Measurements from ENCODE around the gene THOC5. TPM values are rescaled to one million over a fixed set of nuclear protein-coding genes. Genes with fewer than 3 reads are reported as not detected.

Gene THOC5
- total RNA-seq, 2 donors from 2014 or later = 27.5 to 57.9 TPM

DNA sequence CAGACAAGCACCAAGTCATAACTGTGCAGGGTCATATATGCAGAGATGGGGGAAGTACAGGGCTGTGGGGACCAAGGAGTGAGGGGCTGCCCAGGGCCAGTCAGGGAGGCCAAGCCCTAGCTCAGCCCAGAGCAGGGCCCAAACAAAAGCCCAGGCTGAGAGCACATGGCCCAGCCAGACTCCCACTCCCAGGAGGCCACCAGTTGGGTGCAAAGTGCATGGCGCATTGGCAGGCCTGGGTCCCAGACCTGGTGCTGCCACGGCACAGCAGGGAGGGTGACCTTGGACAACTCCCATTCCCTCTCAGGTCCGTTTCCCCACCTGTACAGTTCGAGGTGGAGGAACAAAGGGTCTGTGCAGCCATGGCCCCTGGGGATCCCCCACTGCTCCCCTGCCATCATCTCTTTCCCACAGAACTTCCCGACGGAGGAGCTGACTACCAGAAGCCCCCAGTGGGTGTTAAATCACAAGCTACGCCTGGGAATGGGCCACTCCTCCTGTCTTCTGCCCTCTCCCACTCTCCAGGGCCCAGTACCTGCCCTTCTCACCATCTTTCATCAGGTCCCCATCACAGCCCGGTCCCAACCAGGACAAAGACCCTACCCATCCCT, 26.7 kb upstream of the THOC5 start:
- intact Hi-C loops (cut with DNase I) = no loop called here
- Histone ChIP-seq H3K9me3 (no peaks in the 10 kb centered on the region), H3K27me3 (replicated peaks; ENCODE audit: insufficient read depth) (no peaks in the 10 kb centered on the region), H3K27ac (peak overlapping the region; percentile 65 to 67), H3K4me3 (peak overlapping the region; percentile 48 to 57), H3K4me1 (replicated peaks) (no peaks in the 10 kb centered on the region), H3K36me3 (no peaks in the 10 kb centered on the region)
- TF ChIP-seq, protein P1, sequence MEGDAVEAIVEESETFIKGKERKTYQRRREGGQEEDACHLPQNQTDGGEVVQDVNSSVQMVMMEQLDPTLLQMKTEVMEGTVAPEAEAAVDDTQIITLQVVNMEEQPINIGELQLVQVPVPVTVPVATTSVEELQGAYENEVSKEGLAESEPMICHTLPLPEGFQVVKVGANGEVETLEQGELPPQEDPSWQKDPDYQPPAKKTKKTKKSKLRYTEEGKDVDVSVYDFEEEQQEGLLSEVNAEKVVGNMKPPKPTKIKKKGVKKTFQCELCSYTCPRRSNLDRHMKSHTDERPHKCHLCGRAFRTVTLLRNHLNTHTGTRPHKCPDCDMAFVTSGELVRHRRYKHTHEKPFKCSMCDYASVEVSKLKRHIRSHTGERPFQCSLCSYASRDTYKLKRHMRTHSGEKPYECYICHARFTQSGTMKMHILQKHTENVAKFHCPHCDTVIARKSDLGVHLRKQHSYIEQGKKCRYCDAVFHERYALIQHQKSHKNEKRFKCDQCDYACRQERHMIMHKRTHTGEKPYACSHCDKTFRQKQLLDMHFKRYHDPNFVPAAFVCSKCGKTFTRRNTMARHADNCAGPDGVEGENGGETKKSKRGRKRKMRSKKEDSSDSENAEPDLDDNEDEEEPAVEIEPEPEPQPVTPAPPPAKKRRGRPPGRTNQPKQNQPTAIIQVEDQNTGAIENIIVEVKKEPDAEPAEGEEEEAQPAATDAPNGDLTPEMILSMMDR (IDR thresholded peaks at IDR 0.05) = no peak
- TF ChIP-seq POLR2AphosphoS5 (IDR thresholded peaks at IDR 0.05) (no peak), POLR2A (IDR thresholded peaks at IDR 0.05) (no peak)
- WGBS = 29% methylated on average over 8 of the region's 8 CpGs
- DNase-seq (ENCODE audit: low spot score) = no peak

DNA sequence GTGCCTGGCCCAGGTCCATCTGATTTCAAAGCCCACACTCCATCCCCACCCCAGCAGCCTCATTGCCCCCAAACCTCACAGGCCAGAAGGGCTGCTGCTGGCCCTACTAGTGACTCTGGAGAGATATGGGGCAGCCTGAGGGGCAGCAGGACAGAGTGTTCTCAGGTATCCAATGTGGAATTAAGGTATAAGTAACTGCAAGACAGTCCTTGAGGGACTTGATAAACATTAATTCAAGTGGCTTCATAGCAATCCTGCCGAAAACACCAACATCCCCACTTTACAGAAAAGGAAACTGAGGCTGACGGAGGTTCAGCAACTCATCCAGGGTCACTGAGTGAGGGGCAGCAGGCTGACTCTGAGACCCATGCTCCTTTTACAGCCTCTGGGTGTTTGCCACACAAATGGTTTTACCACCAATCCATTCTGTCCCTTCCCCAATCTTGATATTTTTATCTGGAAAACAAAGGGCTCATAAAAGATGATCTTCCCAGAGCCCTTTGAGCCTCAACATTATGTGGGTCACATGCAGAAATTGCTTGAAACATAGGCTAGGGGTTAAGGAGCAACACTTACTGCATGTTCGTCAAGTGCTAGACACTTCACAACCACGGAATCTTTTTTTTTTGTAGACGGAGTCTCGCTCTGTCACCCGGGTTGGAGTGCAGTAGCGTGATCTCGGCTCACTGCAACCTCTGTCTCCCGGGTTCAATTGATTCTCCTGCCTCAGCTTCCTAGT, 25.1 kb upstream of the THOC5 start:
- Histone ChIP-seq H3K36me3 (no peaks in the 10 kb centered on the region), H3K4me3 (no peak overlapping the region), H3K27me3 (replicated peaks; ENCODE audit: insufficient read depth) (no peaks in the 10 kb centered on the region), H3K9me3 (no peaks in the 10 kb centered on the region), H3K27ac (no peak overlapping the region), H3K4me1 (replicated peaks) (no peaks in the 10 kb centered on the region)
- 80% methylated on average over 10 of the region's 10 CpGs for WGBS
- intact Hi-C loops (cut with DNase I) = no loop called here
- DNase-seq (ENCODE audit: low spot score) = no peak
- TF ChIP-seq POLR2A (IDR thresholded peaks at IDR 0.05) = no peak
- TF ChIP-seq POLR2AphosphoS5 (IDR thresholded peaks at IDR 0.05) = no peak
- TF ChIP-seq, protein P1 (IDR thresholded peaks at IDR 0.05) = no peak

DNA sequence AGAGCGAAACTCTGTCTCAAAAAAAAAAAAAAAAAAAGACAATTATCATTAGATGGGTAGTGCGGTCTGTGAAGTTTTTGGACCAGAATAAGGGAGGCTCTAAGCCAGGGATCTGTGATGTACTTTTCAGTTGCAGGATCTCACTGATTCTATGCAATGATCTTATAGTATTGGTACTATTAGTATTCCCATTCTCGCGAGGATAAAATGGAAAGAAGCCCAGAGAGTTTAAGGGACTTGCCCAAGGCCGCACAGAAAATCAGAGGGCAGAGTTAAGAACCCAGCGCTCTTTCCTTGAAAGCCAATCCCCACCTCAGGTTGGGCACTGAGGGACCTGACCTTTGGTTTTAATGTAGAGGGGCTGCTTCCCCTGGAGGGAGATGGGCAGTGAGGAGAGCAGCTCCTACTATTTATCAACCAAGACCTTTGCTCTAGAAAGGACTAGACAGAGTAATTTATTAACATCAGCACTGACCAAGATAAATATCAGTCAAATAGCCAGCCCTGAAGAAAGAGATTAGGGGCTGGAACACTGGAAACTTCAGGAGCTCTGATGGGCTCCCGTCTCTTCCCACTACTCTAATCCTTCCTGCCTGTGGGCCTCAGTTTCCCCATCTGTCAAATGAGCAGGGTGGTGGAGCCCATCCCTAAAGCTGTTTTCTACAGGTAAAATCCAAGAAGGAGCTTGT, 21.3 kb upstream of the THOC5 start:
- Histone ChIP-seq H3K4me3 (no peak overlapping the region), H3K9me3 (no peaks in the 10 kb centered on the region), H3K27me3 (replicated peaks; ENCODE audit: insufficient read depth) (no peaks in the 10 kb centered on the region), H3K27ac (no peak overlapping the region), H3K4me1 (replicated peaks) (no peaks in the 10 kb centered on the region), H3K36me3 (no peaks in the 10 kb centered on the region)
- 94% methylated on average over 7 of the region's 7 CpGs for whole genome bisulfite sequencing
- DNase-seq (ENCODE audit: low spot score) = no peak
- intact Hi-C loops (cut with DNase I) = no loop called here
- TF ChIP-seq, protein P1 (IDR thresholded peaks at IDR 0.05) = no peak
- TF ChIP-seq POLR2A (IDR thresholded peaks at IDR 0.05) (no peak), POLR2AphosphoS5 (IDR thresholded peaks at IDR 0.05) (no peak)

DNA sequence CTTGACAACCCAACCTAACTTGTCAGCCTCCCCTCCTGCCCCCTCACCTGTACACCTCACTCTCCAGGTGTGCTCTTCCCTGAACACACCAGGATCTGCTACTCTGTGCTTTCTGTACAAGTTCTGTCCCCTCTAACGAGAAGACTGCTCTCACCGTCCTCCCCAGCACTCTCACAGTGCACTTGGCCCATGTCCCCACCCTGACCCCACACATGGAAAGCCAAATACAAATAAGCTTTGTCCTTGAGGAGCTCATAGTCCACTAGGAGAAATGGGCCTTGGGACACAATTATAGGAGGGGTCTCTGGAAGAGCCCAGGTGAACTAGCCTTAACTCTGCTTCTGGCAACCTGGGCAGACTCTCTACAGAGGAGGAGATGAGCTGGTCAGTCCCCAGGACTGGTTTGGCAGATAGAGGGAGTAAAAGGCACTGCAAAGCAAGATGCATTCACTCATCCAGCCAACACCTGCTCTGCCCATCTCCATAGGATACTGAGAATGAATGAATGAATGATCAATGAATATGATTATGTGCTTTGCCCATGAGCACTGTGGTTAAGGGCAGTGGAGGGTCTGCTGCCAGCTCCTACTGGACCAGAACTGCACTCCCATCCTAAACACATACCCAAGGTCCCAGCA, 17.5 kb upstream of the THOC5 start:
- Histone ChIP-seq H3K36me3 (no peaks in the 10 kb centered on the region), H3K27ac (no peak overlapping the region), H3K27me3 (replicated peaks; ENCODE audit: insufficient read depth) (no peaks in the 10 kb centered on the region), H3K9me3 (no peaks in the 10 kb centered on the region), H3K4me3 (no peak overlapping the region), H3K4me1 (replicated peaks) (no peaks in the 10 kb centered on the region)
- WGBS = 87% methylated on average over 2 of the region's 2 CpGs
- intact Hi-C loops (cut with DNase I) = no loop called here
- TF ChIP-seq POLR2A (IDR thresholded peaks at IDR 0.05) = no peak
- TF ChIP-seq, protein P1 (IDR thresholded peaks at IDR 0.05) = no peak
- DNase-seq (ENCODE audit: low spot score) = no peak
